Choroid plexus epithelial cell (primary cell): ENCODE results near the gene SLC41A1.

Experiments
- DNase-seq: peaks from one replicate; pipeline ENCODE4 v3.0.0-alpha.2; 2010; ENCODE audit warnings: low read depth
- H3K4me3 ChIP-seq: 2 replicates; pipeline ENCODE4 v1.5.1; 2011; ENCODE audit warnings: low read depth, mild to moderate bottlenecking, control low read depth, low read length, moderate library complexity
- TF ChIP-seq, protein P1 (sequence below): conservative IDR thresholded peaks from 2 replicates; pipeline ENCODE4 v1.5.1; 2011; ENCODE audit warnings: low read depth, mild to moderate bottlenecking, control low read depth, inconsistent platforms, low read length, moderate library complexity

SLC41A1 gene

GRCh38 chr1:205798577-205798976 lies 14.4 kb downstream of the SLC41A1 start:
- H3K4me3 ChIP-seq: no peak overlapping the region
- TF ChIP-seq, protein P1, sequence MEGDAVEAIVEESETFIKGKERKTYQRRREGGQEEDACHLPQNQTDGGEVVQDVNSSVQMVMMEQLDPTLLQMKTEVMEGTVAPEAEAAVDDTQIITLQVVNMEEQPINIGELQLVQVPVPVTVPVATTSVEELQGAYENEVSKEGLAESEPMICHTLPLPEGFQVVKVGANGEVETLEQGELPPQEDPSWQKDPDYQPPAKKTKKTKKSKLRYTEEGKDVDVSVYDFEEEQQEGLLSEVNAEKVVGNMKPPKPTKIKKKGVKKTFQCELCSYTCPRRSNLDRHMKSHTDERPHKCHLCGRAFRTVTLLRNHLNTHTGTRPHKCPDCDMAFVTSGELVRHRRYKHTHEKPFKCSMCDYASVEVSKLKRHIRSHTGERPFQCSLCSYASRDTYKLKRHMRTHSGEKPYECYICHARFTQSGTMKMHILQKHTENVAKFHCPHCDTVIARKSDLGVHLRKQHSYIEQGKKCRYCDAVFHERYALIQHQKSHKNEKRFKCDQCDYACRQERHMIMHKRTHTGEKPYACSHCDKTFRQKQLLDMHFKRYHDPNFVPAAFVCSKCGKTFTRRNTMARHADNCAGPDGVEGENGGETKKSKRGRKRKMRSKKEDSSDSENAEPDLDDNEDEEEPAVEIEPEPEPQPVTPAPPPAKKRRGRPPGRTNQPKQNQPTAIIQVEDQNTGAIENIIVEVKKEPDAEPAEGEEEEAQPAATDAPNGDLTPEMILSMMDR: no peak
- no peak for DNase-seq

DNA sequence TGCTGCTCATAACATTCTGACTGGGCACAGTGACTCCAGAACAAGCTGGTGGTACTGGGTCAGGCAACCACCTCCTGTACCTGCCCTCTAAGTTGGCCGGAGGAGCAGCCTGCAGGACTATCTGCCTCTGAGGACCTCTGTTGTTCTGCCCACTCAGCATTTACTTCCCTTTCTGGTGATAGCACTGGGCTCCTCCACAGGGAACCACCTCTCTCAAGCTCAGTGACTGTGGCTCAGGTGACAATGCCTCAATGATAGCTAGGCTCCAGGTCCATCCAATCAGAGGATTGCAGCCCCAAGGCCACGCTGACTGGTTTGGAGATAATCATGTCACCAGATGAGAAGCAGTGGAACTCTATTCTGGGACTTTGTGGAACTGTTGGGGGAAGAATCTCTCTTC lies 15.8 kb downstream of the SLC41A1 start:
- no peak overlapping the region for H3K4me3 ChIP-seq
- DNase-seq: no peak
- TF ChIP-seq, protein P1: no peak

GRCh38 chr1:205794011-205794730 lies 18.8 kb downstream of the SLC41A1 start:
- TF ChIP-seq, protein P1: no peak
- H3K4me3 ChIP-seq: no peak overlapping the region
- DNase-seq: no peak

DNA sequence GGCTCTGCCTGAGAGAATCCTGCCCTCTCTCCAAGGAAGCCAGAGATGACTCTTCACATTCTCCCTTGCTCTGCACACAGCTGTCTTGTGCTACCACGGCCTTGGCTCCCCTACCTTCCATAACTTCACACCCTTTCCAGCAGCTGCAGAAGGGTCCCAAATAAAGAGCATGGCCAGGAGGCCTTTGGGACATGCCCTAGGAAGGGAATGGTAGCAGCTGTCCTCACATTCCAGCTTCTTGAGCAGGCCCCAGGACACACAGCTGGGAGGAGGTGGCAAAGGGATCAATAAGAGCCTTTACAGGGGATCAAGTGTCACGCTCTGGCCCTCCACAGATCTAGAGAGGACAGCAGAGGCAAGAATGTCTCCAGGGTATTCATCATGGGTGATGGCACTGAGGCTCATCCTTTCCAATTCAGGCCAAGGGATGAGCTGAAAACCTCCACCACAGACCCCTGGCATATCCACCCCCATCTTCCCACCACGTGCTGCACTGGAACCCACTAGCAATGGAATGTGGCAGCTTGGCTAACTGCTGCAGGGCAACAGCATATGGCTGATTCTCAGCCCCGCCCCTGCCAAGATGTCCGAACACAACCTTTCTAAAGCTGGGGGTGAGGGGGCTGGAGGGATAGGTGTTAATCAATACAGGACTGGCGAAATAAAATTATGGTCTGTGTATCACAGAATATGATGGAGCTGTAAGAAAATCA lies 19.9 kb downstream of the SLC41A1 start:
- DNase-seq: no peak
- no peak overlapping the region for H3K4me3 ChIP-seq
- TF ChIP-seq, protein P1: no peak

DNA sequence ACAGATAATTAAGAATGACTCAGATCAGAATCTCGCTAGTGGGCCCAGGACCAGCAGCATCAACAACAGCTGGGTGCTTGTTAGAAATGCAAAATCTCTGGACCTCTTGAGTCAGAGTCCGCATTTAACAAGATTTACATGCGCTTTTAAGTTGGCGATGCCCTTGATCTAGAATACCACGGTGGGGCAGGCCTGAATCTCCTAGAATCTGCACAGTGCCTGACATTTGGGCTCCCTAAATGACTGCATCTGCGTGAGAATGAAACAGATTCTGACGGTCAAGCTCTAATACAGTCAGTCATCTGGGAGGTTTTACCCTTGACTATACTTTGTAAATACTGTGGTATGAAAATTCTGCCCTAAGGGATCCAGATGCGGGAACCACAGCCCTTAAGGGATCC lies 20.5 kb downstream of the SLC41A1 start:
- no peak overlapping the region for H3K4me3 ChIP-seq
- no peak for DNase-seq
- TF ChIP-seq, protein P1: no peak

GRCh38 chr1:205791568-205792180 lies 21.3 kb downstream of the SLC41A1 start:
- no peak overlapping the region for H3K4me3 ChIP-seq
- TF ChIP-seq, protein P1: peak; percentile 89
- DNase-seq: peak; percentile 75
